Esophagus squamous epithelium (tissue), 4 donors: ENCODE measurements around the gene DUSP9.

Source experiments
- POLR2A ChIP-seq, 4 donors: fragments of 450-650 bp; IDR thresholded peaks; one replicate each; pipeline ENCODE4 v1.6.1; 2017; ENCODE audit warnings: antibody characterized with exemption in 4 of 4, mild to moderate bottlenecking in 4 of 4, moderate library complexity in 3 of 4
- TF ChIP-seq, protein P1 (sequence below), 6 experiments: fragments of 450-650 bp in 4 of 6; fragments of 200-600 bp in 2 of 6; sonication (generic) in 2 of 6; IDR thresholded peaks; one replicate each; pipeline ENCODE4 v1.5.1; 2016 to 2019; ENCODE audit warnings: antibody characterized with exemption in 6 of 6, mild to moderate bottlenecking in 4 of 6, moderate library complexity in 4 of 6

GRCh38 chrX:153634236-153634635 is 12.8 kb upstream of the DUSP9 start:
- TF ChIP-seq, protein P1, sequence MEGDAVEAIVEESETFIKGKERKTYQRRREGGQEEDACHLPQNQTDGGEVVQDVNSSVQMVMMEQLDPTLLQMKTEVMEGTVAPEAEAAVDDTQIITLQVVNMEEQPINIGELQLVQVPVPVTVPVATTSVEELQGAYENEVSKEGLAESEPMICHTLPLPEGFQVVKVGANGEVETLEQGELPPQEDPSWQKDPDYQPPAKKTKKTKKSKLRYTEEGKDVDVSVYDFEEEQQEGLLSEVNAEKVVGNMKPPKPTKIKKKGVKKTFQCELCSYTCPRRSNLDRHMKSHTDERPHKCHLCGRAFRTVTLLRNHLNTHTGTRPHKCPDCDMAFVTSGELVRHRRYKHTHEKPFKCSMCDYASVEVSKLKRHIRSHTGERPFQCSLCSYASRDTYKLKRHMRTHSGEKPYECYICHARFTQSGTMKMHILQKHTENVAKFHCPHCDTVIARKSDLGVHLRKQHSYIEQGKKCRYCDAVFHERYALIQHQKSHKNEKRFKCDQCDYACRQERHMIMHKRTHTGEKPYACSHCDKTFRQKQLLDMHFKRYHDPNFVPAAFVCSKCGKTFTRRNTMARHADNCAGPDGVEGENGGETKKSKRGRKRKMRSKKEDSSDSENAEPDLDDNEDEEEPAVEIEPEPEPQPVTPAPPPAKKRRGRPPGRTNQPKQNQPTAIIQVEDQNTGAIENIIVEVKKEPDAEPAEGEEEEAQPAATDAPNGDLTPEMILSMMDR (IDR thresholded peaks at IDR 0.05) = no peak
- no peak for TF ChIP-seq POLR2A (IDR thresholded peaks at IDR 0.05)
